Endodermal cell (in vitro differentiated cells): ENCODE measurements around the gene ENDOD1. TPM values are rescaled to one million over a fixed set of nuclear protein-coding genes. Genes with fewer than 3 reads are reported as not detected.
A peak's percentile ranks its signal among the peaks of the same experiment; 100 is the strongest.

Experiments used
- DNase-seq: peaks from one replicate; pipeline ENCODE4 v3.0.0-alpha.2; 2017
- H3K27ac ChIP-seq: 2 replicates; pipeline ENCODE4 v1.5.1; 2013; ENCODE audit warnings: mild to moderate bottlenecking, low read depth, low read length, moderate library complexity
- H3K27me3 ChIP-seq: 2 replicates; pipeline ENCODE4 v1.6.1; 2013; ENCODE audit warnings: mild to moderate bottlenecking, low read length, moderate library complexity; ENCODE audit not compliant: insufficient read depth, control insufficient read depth, poor library complexity, severe bottlenecking
- H3K36me3 ChIP-seq: 2 replicates; pipeline ENCODE4 v1.7.0; 2013; ENCODE audit warnings: mild to moderate bottlenecking, low read length, moderate library complexity; ENCODE audit not compliant: control insufficient read depth, insufficient read depth
- H3K4me1 ChIP-seq: one replicate; pipeline ENCODE4 v1.7.0; 2013; ENCODE audit warnings: low read length; ENCODE audit not compliant: control insufficient read depth, insufficient read depth
- H3K4me3 ChIP-seq: 2 replicates; pipeline ENCODE4 v1.5.1; 2013; ENCODE audit warnings: mild to moderate bottlenecking, low read length, moderate library complexity
- H3K9ac ChIP-seq: 2 replicates; pipeline ENCODE4 v1.6.1; 2013; ENCODE audit warnings: mild to moderate bottlenecking, low read length, moderate library complexity; ENCODE audit not compliant: poor library complexity, severe bottlenecking; ENCODE audit errors: extremely low read depth
- H3K9me3 ChIP-seq: 2 replicates; pipeline ENCODE4 v1.6.1; 2013; ENCODE audit warnings: mild to moderate bottlenecking, low read length, moderate library complexity; ENCODE audit not compliant: control insufficient read depth
- H3K27ac Mint-ChIP-seq: 2 replicates; pipeline ENCODE4 v1.8.0; 2020; ENCODE audit warnings: mixed read lengths
- H3K27me3 Mint-ChIP-seq: 2 replicates; pipeline ENCODE4 v1.8.0; 2021; ENCODE audit warnings: mild to moderate bottlenecking, mixed read lengths; ENCODE audit not compliant: insufficient read depth
- H3K36me3 Mint-ChIP-seq: 2 replicates; pipeline ENCODE4 v1.8.0; 2020; ENCODE audit warnings: low read depth, mixed read lengths
- H3K4me1 Mint-ChIP-seq: 2 replicates; pipeline ENCODE4 v1.8.0; 2020; ENCODE audit warnings: mixed read lengths
- H3K4me3 Mint-ChIP-seq: 2 replicates; pipeline ENCODE4 v1.8.0; 2020; ENCODE audit warnings: mild to moderate bottlenecking, moderate library complexity, mixed read lengths
- H3K9me3 Mint-ChIP-seq: 2 replicates; pipeline ENCODE4 v1.8.0; 2020; ENCODE audit warnings: mild to moderate bottlenecking, mixed read lengths
- WGBS, 2 experiments: methylation state at CpG; one replicate each; pipeline versions ENCODE4 v1.1.5 to v1.1.7; 2013; ENCODE audit warnings: missing lambda C conversion rate in 2 of 2, mixed read lengths in 1 of 2; ENCODE audit not compliant: insufficient coverage in 1 of 2, insufficient read length in 1 of 2; 5-methylcytosine and 5-hydroxymethylcytosine counted together
- total RNA-seq, 2 donors: library from RNA; stranded (reverse); fragmentation: NEBNext Ultra II Directional in 1 of 2; extraction: Animal tissue kit (Norgen Biotek cat#: 25700) in 1 of 2; gene quantifications; 2 replicates in 1 of 2; 3 replicates in 1 of 2; pipeline ENCODE4 v1.2.1, GENCODE V29; 2021
- TF ChIP-seq, protein P1 (sequence below): fragments of 200-600 bp; sonication (generic); conservative IDR thresholded peaks from 2 replicates; pipeline ENCODE4 v1.5.0; 2021; ENCODE audit warnings: antibody characterized with exemption, mild to moderate bottlenecking

The ENDOD1 gene
- total RNA-seq, 2 donors from 2014 or later = 1.9 to 2.7 TPM

DNA sequence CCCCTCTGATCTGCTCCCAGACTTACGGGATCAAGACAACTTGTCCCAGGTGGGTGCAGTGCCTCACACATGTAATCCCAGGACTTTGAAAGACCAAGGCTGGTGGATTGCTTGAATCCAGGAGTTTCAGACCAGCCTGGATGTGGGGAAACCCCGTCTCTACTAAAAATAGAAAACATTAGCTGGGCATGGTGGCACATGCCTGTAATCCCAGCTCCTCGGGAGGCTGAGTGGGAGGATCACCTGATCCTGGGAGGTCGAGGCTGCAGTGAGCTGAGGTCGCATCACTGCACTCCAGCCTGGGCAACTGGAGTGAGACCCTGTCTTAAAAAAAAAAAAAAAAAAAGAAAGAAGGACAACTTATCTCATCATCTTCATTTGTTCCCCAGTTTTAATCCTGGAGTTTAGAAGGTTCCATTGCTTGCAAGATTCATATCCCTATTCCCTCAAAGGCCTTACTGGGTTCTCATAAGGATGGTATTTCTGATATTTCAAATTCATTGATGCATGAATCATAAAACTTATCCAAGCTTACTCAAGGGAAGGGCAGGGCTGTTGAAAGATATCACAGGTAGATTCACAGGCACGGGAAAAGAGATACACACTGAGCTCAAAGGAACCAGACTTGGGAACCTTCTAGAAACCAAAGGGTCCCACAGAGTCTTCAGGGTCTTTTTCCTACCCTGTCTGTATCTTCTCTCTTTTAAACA is 14.6 kb downstream of the ENDOD1 start:
- H3K27ac Mint-ChIP-seq = no peak overlapping the region
- H3K9ac ChIP-seq = no peak overlapping the region
- no peaks in the 10 kb centered on the region for H3K36me3 ChIP-seq
- TF ChIP-seq, protein P1, sequence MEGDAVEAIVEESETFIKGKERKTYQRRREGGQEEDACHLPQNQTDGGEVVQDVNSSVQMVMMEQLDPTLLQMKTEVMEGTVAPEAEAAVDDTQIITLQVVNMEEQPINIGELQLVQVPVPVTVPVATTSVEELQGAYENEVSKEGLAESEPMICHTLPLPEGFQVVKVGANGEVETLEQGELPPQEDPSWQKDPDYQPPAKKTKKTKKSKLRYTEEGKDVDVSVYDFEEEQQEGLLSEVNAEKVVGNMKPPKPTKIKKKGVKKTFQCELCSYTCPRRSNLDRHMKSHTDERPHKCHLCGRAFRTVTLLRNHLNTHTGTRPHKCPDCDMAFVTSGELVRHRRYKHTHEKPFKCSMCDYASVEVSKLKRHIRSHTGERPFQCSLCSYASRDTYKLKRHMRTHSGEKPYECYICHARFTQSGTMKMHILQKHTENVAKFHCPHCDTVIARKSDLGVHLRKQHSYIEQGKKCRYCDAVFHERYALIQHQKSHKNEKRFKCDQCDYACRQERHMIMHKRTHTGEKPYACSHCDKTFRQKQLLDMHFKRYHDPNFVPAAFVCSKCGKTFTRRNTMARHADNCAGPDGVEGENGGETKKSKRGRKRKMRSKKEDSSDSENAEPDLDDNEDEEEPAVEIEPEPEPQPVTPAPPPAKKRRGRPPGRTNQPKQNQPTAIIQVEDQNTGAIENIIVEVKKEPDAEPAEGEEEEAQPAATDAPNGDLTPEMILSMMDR = no peak
- 89 to 94% methylated on average over 4 to 6 of the region's 6 CpGs for WGBS, 2 experiments
- H3K36me3 Mint-ChIP-seq = no peaks in the 10 kb centered on the region
- no peak overlapping the region for H3K4me3 Mint-ChIP-seq
- no peak overlapping the region for H3K4me3 ChIP-seq
- H3K27me3 ChIP-seq = peaks cover 8% of the 10 kb centered on the region
- H3K9me3 ChIP-seq = no peaks in the 10 kb centered on the region
- H3K27me3 Mint-ChIP-seq = peaks cover 40% of the 10 kb centered on the region
- H3K9me3 Mint-ChIP-seq = no peaks in the 10 kb centered on the region
- peaks cover 36% of the 10 kb centered on the region for H3K4me1 Mint-ChIP-seq
- no peak overlapping the region for H3K27ac ChIP-seq
- H3K4me1 ChIP-seq = no peaks in the 10 kb centered on the region
- DNase-seq = no peak

DNA sequence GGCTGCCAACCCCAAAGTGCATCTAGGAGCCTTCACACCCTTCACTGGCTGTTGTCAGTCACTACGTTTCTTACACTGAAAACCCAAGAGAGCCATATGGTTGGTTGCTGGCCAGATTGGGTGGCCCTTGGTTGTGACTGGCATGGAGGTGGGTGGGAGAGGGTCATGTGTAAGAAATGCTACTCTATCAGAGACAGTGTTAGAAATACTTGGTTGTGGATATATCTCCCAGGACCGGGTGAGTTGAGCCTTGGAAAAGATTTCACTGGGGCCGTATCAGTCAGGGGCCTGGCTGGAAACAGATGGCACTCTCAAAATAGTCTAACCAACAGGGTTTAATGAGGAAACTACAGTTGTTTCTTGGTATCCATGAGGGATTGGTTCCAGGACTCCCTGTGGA is 15.2 kb downstream of the ENDOD1 start:
- H3K36me3 Mint-ChIP-seq = no peaks in the 10 kb centered on the region
- Histone ChIP-seq H3K27ac (no peak overlapping the region), H3K9me3 (no peaks in the 10 kb centered on the region), H3K4me1 (no peaks in the 10 kb centered on the region), H3K27me3 (peaks cover 3% of the 10 kb centered on the region), H3K36me3 (no peaks in the 10 kb centered on the region), H3K4me3 (no peak overlapping the region), H3K9ac (no peak overlapping the region)
- H3K4me1 Mint-ChIP-seq = peaks cover 36% of the 10 kb centered on the region
- H3K4me3 Mint-ChIP-seq = no peak overlapping the region
- DNase-seq = no peak
- WGBS, 2 experiments = 93 to 100% methylated on average over 3 of the region's 3 CpGs
- H3K27me3 Mint-ChIP-seq = peaks cover 36% of the 10 kb centered on the region
- no peak overlapping the region for H3K27ac Mint-ChIP-seq
- no peaks in the 10 kb centered on the region for H3K9me3 Mint-ChIP-seq
- TF ChIP-seq, protein P1 = no peak

DNA sequence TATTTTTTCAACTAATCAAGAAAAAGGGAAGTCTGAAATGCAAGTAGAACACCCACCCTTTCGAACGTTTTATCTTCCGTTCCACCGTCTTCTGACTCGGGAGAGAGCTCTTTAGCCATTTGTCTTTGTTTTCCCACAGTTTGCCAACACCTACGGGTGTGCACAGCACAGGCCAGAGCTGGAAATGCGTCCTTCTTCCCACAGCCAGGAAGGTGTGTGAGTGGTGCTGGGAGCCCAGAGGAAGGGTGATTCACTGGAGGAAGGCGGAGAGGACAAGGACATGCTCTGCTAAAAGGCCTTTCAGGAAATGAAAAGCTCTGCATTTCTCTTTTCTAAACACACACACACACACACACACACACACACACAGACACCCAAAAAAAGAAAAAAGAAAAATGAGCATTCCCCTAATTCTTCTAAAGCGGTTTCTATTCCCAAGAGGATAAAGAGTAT is 18.5 kb downstream of the ENDOD1 start:
- Histone ChIP-seq H3K36me3 (no peaks in the 10 kb centered on the region), H3K9me3 (no peaks in the 10 kb centered on the region), H3K9ac (no peak overlapping the region), H3K4me3 (no peak overlapping the region), H3K27ac (no peak overlapping the region), H3K27me3 (no peaks in the 10 kb centered on the region), H3K4me1 (no peaks in the 10 kb centered on the region)
- WGBS, 2 experiments = 88 to 89% methylated on average over 6 to 9 of the region's 9 CpGs
- Mint-ChIP-seq H3K4me1 (peaks cover 24% of the 10 kb centered on the region), H3K36me3 (no peaks in the 10 kb centered on the region), H3K4me3 (peak overlapping the region; percentile 39), H3K27ac (no peak overlapping the region), H3K9me3 (no peaks in the 10 kb centered on the region), H3K27me3 (peaks cover 22% of the 10 kb centered on the region)
- peak; percentile 56 for DNase-seq
- TF ChIP-seq, protein P1 = no peak
